Endothelial cell of umbilical vein (primary cell): Measurements from ENCODE around the gene CEP43. TPM values are rescaled to one million over a fixed set of nuclear protein-coding genes. Genes with fewer than 3 reads are reported as not detected.

Experiments
- BruUV-seq: library from RNA; stranded (reverse); fragments of 400-500 nt; replicated peaks from 2 replicates; lab custom pipeline; 2021; lab: Mats Ljungman, UMichigan
- CTCF ChIA-PET: fragments of 300-600, 350-600 bp; sonication (Branson Sonifier 250); formaldehyde crosslinking; loops from one replicate; lab custom pipeline; 2021; ENCODE audit warnings: antibody characterized with exemption, inconsistent platforms; lab: Charles Lee
- POLR2A ChIA-PET: fragments of 300-600, 350-600 bp; sonication (Branson Sonifier 250); formaldehyde crosslinking; loops from one replicate; lab custom pipeline; 2021; ENCODE audit warnings: antibody characterized with exemption, inconsistent platforms; lab: Charles Lee
- DNase-seq: peaks from one replicate; pipeline ENCODE4 v3.0.0-alpha.2; 2011; ENCODE audit warnings: low read depth, low spot score
- FAIRE-seq: peaks from 2 replicates; lab custom pipeline; 2011; peaks lifted over from hg19 to GRCh38; lab: Jason Lieb, UNC
- H2AFZ ChIP-seq: 2 replicates; pipeline ENCODE4 v1.6.0; 2012; ENCODE audit warnings: low read depth, low read length, control low read depth, inconsistent platforms
- H3K27ac ChIP-seq: 2 replicates; pipeline ENCODE4 v1.5.1; 2011; ENCODE audit warnings: low read depth, mild to moderate bottlenecking, control low read depth, low read length, moderate library complexity; ENCODE audit not compliant: insufficient read depth
- H3K27me3 ChIP-seq, 2 experiments: 2 replicates each; pipeline versions ENCODE4 v1.6.0 to v1.6.1; 2011; ENCODE audit warnings: low read length in 2 of 2, mixed read lengths in 1 of 2; ENCODE audit not compliant: control insufficient read depth in 2 of 2, insufficient read depth in 2 of 2
- H3K36me3 ChIP-seq, 2 experiments: 2 replicates in 1 of 2; 3 replicates in 1 of 2; pipeline ENCODE4 v1.5.1; 2011; ENCODE audit warnings: low read length in 2 of 2, mild to moderate bottlenecking in 1 of 2, moderate library complexity in 1 of 2; ENCODE audit not compliant: control insufficient read depth in 2 of 2, insufficient read depth in 2 of 2; ENCODE audit errors: extremely low read depth in 1 of 2
- H3K4me1 ChIP-seq: 3 replicates; pipeline ENCODE4 v1.5.1; 2011; ENCODE audit warnings: mild to moderate bottlenecking, low read length; ENCODE audit not compliant: control insufficient read depth, insufficient read depth; ENCODE audit errors: extremely low read depth
- H3K4me2 ChIP-seq: 2 replicates; pipeline ENCODE4 v1.6.1; 2011; ENCODE audit warnings: low read length, control low read depth, mixed read lengths; ENCODE audit not compliant: insufficient read depth
- H3K4me3 ChIP-seq, 3 experiments: fragments of 200-600 bp in 1 of 3; sonication (generic), shearing (Covaris generic) in 1 of 3; replicated peaks in 1 of 3; 2 replicates each; pipeline ENCODE4 v1.5.1; 2011 to 2016; ENCODE audit warnings: control low read depth in 3 of 3, low read length in 3 of 3, mild to moderate bottlenecking in 2 of 3, inconsistent platforms in 1 of 3, low read depth in 1 of 3, moderate library complexity in 1 of 3; ENCODE audit not compliant: insufficient read depth in 1 of 3
- H3K79me2 ChIP-seq: 2 replicates; pipeline ENCODE4 v1.6.0; 2012; ENCODE audit warnings: low read length, inconsistent platforms; ENCODE audit not compliant: control insufficient read depth, insufficient read depth
- H3K9ac ChIP-seq: replicated peaks from 2 replicates; pipeline ENCODE3; 2011; ENCODE audit warnings: low read length, control low read depth; ENCODE audit not compliant: insufficient read depth; ENCODE audit errors: extremely low read depth
- H3K9me1 ChIP-seq: replicated peaks from 3 replicates; pipeline ENCODE4 v1.6.0; 2011; ENCODE audit warnings: mild to moderate bottlenecking, low read length; ENCODE audit not compliant: control insufficient read depth, insufficient read depth; ENCODE audit errors: extremely low read depth
- H3K9me3 ChIP-seq: replicated peaks from 2 replicates; pipeline ENCODE4 v1.5.1; 2012; ENCODE audit warnings: low read length, inconsistent platforms; ENCODE audit not compliant: control insufficient read depth, insufficient read depth
- H4K20me1 ChIP-seq: replicated peaks from 2 replicates; pipeline ENCODE3; 2011; ENCODE audit warnings: mild to moderate bottlenecking, low read length; ENCODE audit not compliant: control insufficient read depth, insufficient read depth; ENCODE audit errors: extremely low read depth
- EZH2 ChIP-seq: IDR thresholded peaks from 2 replicates; pipeline ENCODE4 v1.6.1; 2012; ENCODE audit warnings: borderline replicate concordance, low read depth, mild to moderate bottlenecking, moderate library complexity, low read length, inconsistent platforms; ENCODE audit not compliant: severe bottlenecking
- FOS ChIP-seq: IDR thresholded peaks from 2 replicates; pipeline ENCODE4 v1.6.1; 2011; ENCODE audit warnings: mild to moderate bottlenecking, low read length, moderate library complexity, borderline replicate concordance; ENCODE audit not compliant: insufficient read depth
- GATA2 ChIP-seq: IDR thresholded peaks from 2 replicates; pipeline ENCODE4 v1.7.0; 2011; ENCODE audit warnings: low read depth, mild to moderate bottlenecking, moderate library complexity, mixed read lengths, low read length; ENCODE audit not compliant: insufficient read length, insufficient read depth
- JUN ChIP-seq: IDR thresholded peaks from 2 replicates; pipeline ENCODE4 v1.6.1; 2011; ENCODE audit warnings: borderline replicate concordance, low read depth; ENCODE audit not compliant: insufficient read length, insufficient read depth
- MAX ChIP-seq: IDR thresholded peaks from 2 replicates; pipeline ENCODE4 v1.6.1; 2011; ENCODE audit not compliant: insufficient read depth, insufficient read length
- MYC ChIP-seq: IDR thresholded peaks from one replicate; pipeline ENCODE4 v1.6.1; 2011; ENCODE audit warnings: mild to moderate bottlenecking, low read depth, low read length
- POLR2A ChIP-seq: IDR thresholded peaks from 2 replicates; pipeline ENCODE4 v1.6.1; 2012; ENCODE audit warnings: low read depth, mild to moderate bottlenecking, control low read depth, low read length
- POLR2AphosphoS5 ChIP-seq: IDR thresholded peaks from 2 replicates; pipeline ENCODE4 v1.6.1; 2012; ENCODE audit warnings: low read depth, mild to moderate bottlenecking, control low read depth, low read length, moderate library complexity; ENCODE audit not compliant: insufficient read depth
- dilution Hi-C: fragments of 300-500 bp; cut with MboI; formaldehyde crosslinking; loops from one replicate; pipeline ENCODE4 v1.15.0; 2019; ENCODE audit warnings: low sequenced_read_pairs; ENCODE audit not compliant: extremely low pct_ligation_motif_present
- intact Hi-C: fragments of 100-400 bp; cut with micrococcal nuclease; formaldehyde crosslinking; loops from one replicate; pipeline ENCODE4 v1.10.0; 2022
- polyA plus RNA-seq, 4 experiments: library from polyadenylated mRNA; depleted of rRNA in 3 of 4; stranded (reverse) in 3 of 4; unstranded in 1 of 4; fragments of >200 nt; gene quantifications; 2 replicates each; pipeline versions ENCODE4 v1.2.1 to v1.2.3, GENCODE V29; 2011 to 2012; ENCODE audit warnings: missing spikeins in 1 of 4
- total RNA-seq: library from RNA; stranded (reverse); gene quantifications from 2 replicates; pipeline ENCODE4 v1.2.3, GENCODE V29; 2021
- TF ChIP-seq, protein P1 (sequence below), 2 donors: IDR thresholded peaks; 1 replicate in 1 of 2; 2 replicates in 1 of 2; pipeline ENCODE4 v1.5.1; 2011; ENCODE audit warnings: low read length in 2 of 2, mild to moderate bottlenecking in 2 of 2, moderate library complexity in 2 of 2, control low read depth in 1 of 2, inconsistent platforms in 1 of 2, low read depth in 1 of 2; ENCODE audit not compliant: insufficient read depth in 1 of 2; ENCODE audit errors: extremely low read depth in 1 of 2

CEP43 gene
- total and polyA plus RNA-seq, 2 donors (not counting 3 experiments of a cell fraction or from before 2014, with no cell fraction given) = 6.5 to 22.5 TPM

GRCh38 chr6:167046861-167047495 is 47.8 kb downstream of the CEP43 start:
- Histone ChIP-seq H2AFZ (no peak overlapping the region), H3K27ac (no peak overlapping the region), H3K9me1 (no peaks in the 10 kb centered on the region), H3K36me3 (no peaks in the 10 kb centered on the region), H4K20me1 (no peaks in the 10 kb centered on the region), H3K9me3 (no peaks in the 10 kb centered on the region), H3K4me2 (no peak overlapping the region), H3K9ac (no peak overlapping the region), H3K27me3 (no peaks in the 10 kb centered on the region), H3K4me3 (no peak overlapping the region), H3K4me1 (no peaks in the 10 kb centered on the region), H3K79me2 (no peaks in the 10 kb centered on the region)
- intact Hi-C loops (no loop called here), dilution Hi-C loops (no loop called here)
- DNase-seq = no peak
- no peak for FAIRE-seq
- CTCF ChIA-PET = interaction anchor here (1.2 to 1.5 kb wide), 2 partner anchors 9 to 260 kb away, joined by 3 read pairs; no protein-coding TSS in a partner anchor
- no TSS peak for BruUV-seq
- no peak for TF ChIP-seq JUN
- TF ChIP-seq MAX = no peak
- no peak for TF ChIP-seq EZH2
- no peak for TF ChIP-seq GATA2
- TF ChIP-seq, protein P1, sequence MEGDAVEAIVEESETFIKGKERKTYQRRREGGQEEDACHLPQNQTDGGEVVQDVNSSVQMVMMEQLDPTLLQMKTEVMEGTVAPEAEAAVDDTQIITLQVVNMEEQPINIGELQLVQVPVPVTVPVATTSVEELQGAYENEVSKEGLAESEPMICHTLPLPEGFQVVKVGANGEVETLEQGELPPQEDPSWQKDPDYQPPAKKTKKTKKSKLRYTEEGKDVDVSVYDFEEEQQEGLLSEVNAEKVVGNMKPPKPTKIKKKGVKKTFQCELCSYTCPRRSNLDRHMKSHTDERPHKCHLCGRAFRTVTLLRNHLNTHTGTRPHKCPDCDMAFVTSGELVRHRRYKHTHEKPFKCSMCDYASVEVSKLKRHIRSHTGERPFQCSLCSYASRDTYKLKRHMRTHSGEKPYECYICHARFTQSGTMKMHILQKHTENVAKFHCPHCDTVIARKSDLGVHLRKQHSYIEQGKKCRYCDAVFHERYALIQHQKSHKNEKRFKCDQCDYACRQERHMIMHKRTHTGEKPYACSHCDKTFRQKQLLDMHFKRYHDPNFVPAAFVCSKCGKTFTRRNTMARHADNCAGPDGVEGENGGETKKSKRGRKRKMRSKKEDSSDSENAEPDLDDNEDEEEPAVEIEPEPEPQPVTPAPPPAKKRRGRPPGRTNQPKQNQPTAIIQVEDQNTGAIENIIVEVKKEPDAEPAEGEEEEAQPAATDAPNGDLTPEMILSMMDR (IDR thresholded peaks at IDR 0.05; ENCODE audit: extremely low read depth in 1 of 2, insufficient read depth in 1 of 2, low read depth in 1 of 2, low read length in 2 of 2) = no peak
- TF ChIP-seq FOS = no peak
- no peak for TF ChIP-seq POLR2A
- TF ChIP-seq POLR2AphosphoS5 = no peak
- TF ChIP-seq MYC = no peak
- POLR2A ChIA-PET = no interaction called here
